ENCODE data around the gene CDC25B. TPM values are rescaled to one million over a fixed set of nuclear protein-coding genes. Genes with fewer than 3 reads are reported as not detected.
"Not testable (repeated sequence)": the region's sequence is repeated elsewhere in the genome, so short reads cannot be mapped to it uniquely, and the experiment has no call there.

The CDC25B gene
- total RNA-seq, 1 donor from 2014 or later = 24.3 TPM

- DNase-seq (no peak), ATAC-seq (ENCODE audit: low read depth) (no peak)
- TF ChIP-seq, protein P1, sequence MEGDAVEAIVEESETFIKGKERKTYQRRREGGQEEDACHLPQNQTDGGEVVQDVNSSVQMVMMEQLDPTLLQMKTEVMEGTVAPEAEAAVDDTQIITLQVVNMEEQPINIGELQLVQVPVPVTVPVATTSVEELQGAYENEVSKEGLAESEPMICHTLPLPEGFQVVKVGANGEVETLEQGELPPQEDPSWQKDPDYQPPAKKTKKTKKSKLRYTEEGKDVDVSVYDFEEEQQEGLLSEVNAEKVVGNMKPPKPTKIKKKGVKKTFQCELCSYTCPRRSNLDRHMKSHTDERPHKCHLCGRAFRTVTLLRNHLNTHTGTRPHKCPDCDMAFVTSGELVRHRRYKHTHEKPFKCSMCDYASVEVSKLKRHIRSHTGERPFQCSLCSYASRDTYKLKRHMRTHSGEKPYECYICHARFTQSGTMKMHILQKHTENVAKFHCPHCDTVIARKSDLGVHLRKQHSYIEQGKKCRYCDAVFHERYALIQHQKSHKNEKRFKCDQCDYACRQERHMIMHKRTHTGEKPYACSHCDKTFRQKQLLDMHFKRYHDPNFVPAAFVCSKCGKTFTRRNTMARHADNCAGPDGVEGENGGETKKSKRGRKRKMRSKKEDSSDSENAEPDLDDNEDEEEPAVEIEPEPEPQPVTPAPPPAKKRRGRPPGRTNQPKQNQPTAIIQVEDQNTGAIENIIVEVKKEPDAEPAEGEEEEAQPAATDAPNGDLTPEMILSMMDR (IDR thresholded peaks at IDR 0.05) = no peak
- peak overlapping the region; percentile 97 for H3K27ac Mint-ChIP-seq
- peaks cover 41% of the 10 kb centered on the region for H3K36me3 Mint-ChIP-seq (ENCODE audit: low read depth)
- H3K9me3 Mint-ChIP-seq = no peaks in the 10 kb centered on the region
- H3K27me3 Mint-ChIP-seq = no peaks in the 10 kb centered on the region
- ChIA-PET CTCF (interaction anchor here (3.0 kb wide), 2 partner anchors 35 to 54 kb away, joined by 14 to 33 read pairs; partner anchors contain the start of genes ADISSP and CENPB), POLR2A (interaction anchor here (0.6 to 2.0 kb wide), 2 partner anchors 10 to 1215 kb away, joined by 3 to 18 read pairs; no protein-coding TSS in a partner anchor)
- H3K4me3 Mint-ChIP-seq = peak overlapping the region; percentile 38
- intact Hi-C loops (cut with micrococcal nuclease) = loop anchor here (2.0 kb wide), 2 partner anchors 33 to 217 kb away; no protein-coding TSS in a partner anchor
- H3K4me1 Mint-ChIP-seq = peaks cover 29% of the 10 kb centered on the region
Measured at GRCh38 chr20:3821996-3822395, 25.9 kb downstream of the CDC25B start.

GRCh38 chr20:3823881-3824280, 27.8 kb downstream of the CDC25B start:
- no peak for ATAC-seq (ENCODE audit: low read depth)
- peaks cover 29% of the 10 kb centered on the region for H3K4me1 Mint-ChIP-seq

DNA sequence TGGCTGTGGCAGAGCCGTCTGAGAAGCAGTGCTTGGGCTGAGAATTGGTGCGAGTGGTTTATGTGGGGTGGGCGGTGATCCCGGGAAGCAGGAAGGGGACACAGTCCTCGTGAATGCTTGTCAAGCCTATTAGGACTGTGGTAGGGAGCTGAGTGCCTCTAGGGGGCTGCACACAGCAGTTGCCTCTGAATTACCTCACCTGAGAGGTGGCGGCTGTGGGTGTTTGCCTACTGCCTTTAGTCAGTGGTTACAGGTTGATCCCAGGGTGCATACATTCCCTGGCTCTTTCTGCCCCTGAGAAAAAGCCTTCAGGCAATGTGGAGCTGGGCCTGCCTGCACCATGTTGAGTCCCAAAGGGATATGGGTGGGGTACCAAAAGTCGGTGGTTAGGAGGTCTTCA, 29.4 kb downstream of the CDC25B start:
- ATAC-seq (ENCODE audit: low read depth) (no peak), DNase-seq (no peak)
- TF ChIP-seq, protein P1 (IDR thresholded peaks at IDR 0.05) = no peak
- Mint-ChIP-seq H3K27ac (no peak overlapping the region), H3K9me3 (no peaks in the 10 kb centered on the region), H3K27me3 (no peaks in the 10 kb centered on the region), H3K4me3 (no peak overlapping the region), H3K36me3 (ENCODE audit: low read depth) (peaks cover 55% of the 10 kb centered on the region), H3K4me1 (peaks cover 21% of the 10 kb centered on the region)
- ChIA-PET POLR2A (no interaction called here), CTCF (no interaction called here)
- intact Hi-C loops (cut with micrococcal nuclease) = no loop called here

More at GRCh38 chr20:3823881-3824280, 27.8 kb downstream of the CDC25B start:
- CTCF ChIA-PET = no interaction called here
- Mint-ChIP-seq H3K27me3 (no peaks in the 10 kb centered on the region), H3K4me3 (no peak overlapping the region), H3K27ac (no peak overlapping the region), H3K36me3 (ENCODE audit: low read depth) (peaks cover 50% of the 10 kb centered on the region), H3K9me3 (no peaks in the 10 kb centered on the region)
- POLR2A ChIA-PET = no interaction called here
- intact Hi-C loops (cut with micrococcal nuclease) = no loop called here
- TF ChIP-seq, protein P1 (IDR thresholded peaks at IDR 0.05) = no peak
- no peak for DNase-seq

DNA sequence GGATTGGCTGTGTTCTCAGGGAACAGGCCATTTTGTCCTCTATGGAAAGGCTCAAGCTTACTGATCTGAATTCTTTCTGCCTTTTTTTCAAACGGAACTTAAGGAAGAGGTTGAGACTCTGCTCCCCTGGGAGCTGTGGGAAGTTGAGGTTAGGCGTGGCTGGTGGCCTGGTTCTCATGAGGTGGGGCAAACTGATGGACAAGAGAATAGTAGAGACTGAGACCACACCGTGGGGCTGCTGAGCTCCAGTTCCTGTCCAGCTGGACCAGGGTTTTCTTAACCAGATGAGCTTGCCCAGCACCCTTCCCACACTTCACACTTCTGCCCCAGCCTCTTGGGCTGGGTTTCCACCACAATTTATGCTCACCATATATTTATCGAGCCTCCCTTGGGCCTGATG, 30.3 kb downstream of the CDC25B start:
- ChIA-PET POLR2A (interaction anchor here (0.6 kb wide), 1 partner anchor 25 kb away, joined by 3 read pairs; no protein-coding TSS in a partner anchor), CTCF (no interaction called here)
- TF ChIP-seq, protein P1 (IDR thresholded peaks at IDR 0.05) = no peak
- no peak for DNase-seq
- Mint-ChIP-seq H3K27me3 (no peaks in the 10 kb centered on the region), H3K4me3 (no peak overlapping the region), H3K4me1 (peaks cover 14% of the 10 kb centered on the region), H3K36me3 (ENCODE audit: low read depth) (peaks cover 55% of the 10 kb centered on the region), H3K9me3 (no peaks in the 10 kb centered on the region), H3K27ac (no peak overlapping the region)
- no peak for ATAC-seq (ENCODE audit: low read depth)
- intact Hi-C loops (cut with micrococcal nuclease) = no loop called here

GRCh38 chr20:3828798-3829197, 32.7 kb downstream of the CDC25B start:
- Mint-ChIP-seq H3K9me3 (no peaks in the 10 kb centered on the region), H3K27ac (no peak overlapping the region), H3K36me3 (ENCODE audit: low read depth) (peaks cover 39% of the 10 kb centered on the region), H3K4me1 (peaks cover 9% of the 10 kb centered on the region), H3K27me3 (no peaks in the 10 kb centered on the region), H3K4me3 (no peak overlapping the region)
- ChIA-PET CTCF (no interaction called here), POLR2A (no interaction called here)
- TF ChIP-seq, protein P1 (IDR thresholded peaks at IDR 0.05) = no peak
- DNase-seq (no peak), ATAC-seq (ENCODE audit: low read depth) (no peak)
- intact Hi-C loops (cut with micrococcal nuclease) = no loop called here

- CTCF ChIA-PET; H3K27me3 Mint-ChIP-seq; intact Hi-C loops (cut with micrococcal nuclease); H3K27ac Mint-ChIP-seq; ATAC-seq (ENCODE audit: low read depth); H3K4me3 Mint-ChIP-seq; H3K4me1 Mint-ChIP-seq; POLR2A ChIA-PET; DNase-seq; H3K9me3 Mint-ChIP-seq: not testable (repeated sequence)
- H3K36me3 Mint-ChIP-seq (ENCODE audit: low read depth) = peaks cover 29% of the 10 kb centered on the region
Measured at GRCh38 chr20:3829891-3830290, 33.8 kb downstream of the CDC25B start.

All from activated B cell treated with CpG ODN at 0.5 μM for 24 hours (primary cell).